IgD-negative memory B cell (primary cell): ENCODE measurements around the gene EFEMP2. TPM values are rescaled to one million over a fixed set of nuclear protein-coding genes. Genes with fewer than 3 reads are reported as not detected.
"Not testable (repeated sequence)": the region's sequence is repeated elsewhere in the genome, so short reads cannot be mapped to it uniquely, and the experiment has no call there.

Source experiments
- H3K27ac Mint-ChIP-seq, 3 donors: one replicate each; pipeline ENCODE4 v1.8.0; 2020 to 2022; ENCODE audit warnings: mild to moderate bottlenecking in 3 of 3, mixed read lengths in 3 of 3, moderate library complexity in 1 of 3
- H3K27me3 Mint-ChIP-seq: one replicate; pipeline ENCODE4 v1.8.0; 2021; ENCODE audit warnings: mixed read lengths
- H3K36me3 Mint-ChIP-seq: one replicate; pipeline ENCODE4 v1.8.0; 2020; ENCODE audit warnings: mild to moderate bottlenecking, mixed read lengths
- H3K4me1 Mint-ChIP-seq, 3 donors: one replicate each; pipeline ENCODE4 v1.8.0; 2020 to 2022; ENCODE audit warnings: mixed read lengths in 3 of 3, mild to moderate bottlenecking in 1 of 3
- H3K4me3 Mint-ChIP-seq, 4 donors: one replicate each; pipeline ENCODE4 v1.8.0; 2020 to 2022; ENCODE audit warnings: mild to moderate bottlenecking in 4 of 4, mixed read lengths in 4 of 4, moderate library complexity in 3 of 4
- H3K9me3 Mint-ChIP-seq, 3 donors: one replicate each; pipeline ENCODE4 v1.8.0; 2020 to 2021; ENCODE audit warnings: mixed read lengths in 3 of 3, mild to moderate bottlenecking in 1 of 3
- polyA plus RNA-seq: library from polyadenylated mRNA; unstranded; fragments of 300-500 nt; fragmentation: Illumina TruSeq; gene quantifications from one replicate; pipeline ENCODE4 v1.2.3, GENCODE V29; 2021

The EFEMP2 gene
- polyA plus RNA-seq, 1 donor from 2014 or later, result 0.29 TPM

- Mint-ChIP-seq H3K9me3 (no peaks in the 10 kb centered on the region), H3K4me3 (peak overlapping the region in 1 of 4 donors; percentile 96), H3K4me1 (peaks cover 22 to 28% (median 24%) of the 10 kb centered on the region in 3 donors), H3K36me3 (peaks cover 6% of the 10 kb centered on the region), H3K27ac (peak overlapping the region in 2 of 3 donors; percentile 82 to 92), H3K27me3 (no peaks in the 10 kb centered on the region)
Measured at GRCh38 chr11:65852508-65853245, 19.9 kb downstream of the EFEMP2 start.

DNA sequence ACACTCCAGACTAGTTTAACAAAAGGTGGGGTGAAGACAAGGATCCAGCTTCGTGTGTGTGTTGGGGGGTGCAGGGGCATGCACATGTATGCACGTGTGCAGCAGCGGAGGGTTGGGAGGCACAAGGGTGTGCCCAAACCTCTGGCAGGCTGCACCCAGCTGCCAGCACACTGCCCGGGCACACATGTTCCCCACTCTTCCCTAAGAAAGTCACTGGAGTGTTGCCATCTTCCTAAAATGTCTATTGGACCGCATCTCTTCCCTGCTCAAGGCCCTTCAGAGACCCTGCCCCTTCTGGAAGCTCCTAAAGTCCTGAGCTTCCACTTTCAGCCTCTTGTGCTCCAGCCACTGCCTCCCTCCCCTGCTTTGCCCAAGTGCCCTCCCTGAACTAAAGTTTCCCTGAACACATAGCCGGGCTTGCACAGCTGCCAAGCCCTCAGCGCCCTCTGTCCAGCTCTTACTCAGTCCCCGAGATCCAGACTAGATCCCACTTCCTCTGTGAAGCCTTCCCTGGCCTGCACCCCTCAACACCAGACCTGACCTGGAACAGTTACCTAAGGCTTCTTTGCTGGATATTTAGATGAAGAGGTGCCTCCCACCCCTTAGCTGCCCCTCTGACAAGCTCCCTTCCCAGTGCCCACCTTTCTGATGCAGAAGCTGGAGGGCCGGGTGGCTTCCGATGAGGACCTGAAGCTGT lies 20.6 kb downstream of the EFEMP2 start:
- H3K9me3 Mint-ChIP-seq, result no peaks in the 10 kb centered on the region
- H3K4me3 Mint-ChIP-seq, result peak overlapping the region in 1 of 4 donors; percentile 76
- H3K36me3 Mint-ChIP-seq, result peaks cover 6% of the 10 kb centered on the region
- no peaks in the 10 kb centered on the region for H3K27me3 Mint-ChIP-seq
- peaks cover 21 to 28% (median 24%) of the 10 kb centered on the region in 3 donors for H3K4me1 Mint-ChIP-seq
- H3K27ac Mint-ChIP-seq, result peak overlapping the region in 2 of 3 donors; percentile 50 to 70

- H3K4me1 Mint-ChIP-seq, result peaks cover 13 to 21% (median 17%) of the 10 kb centered on the region in 3 donors
- H3K36me3 Mint-ChIP-seq, result peaks cover 6% of the 10 kb centered on the region
- H3K4me3 Mint-ChIP-seq, result no peak overlapping the region
- peak overlapping the region in 1 of 3 donors; percentile 31 for H3K27ac Mint-ChIP-seq
- H3K27me3 Mint-ChIP-seq, result no peaks in the 10 kb centered on the region
- no peaks in the 10 kb centered on the region for H3K9me3 Mint-ChIP-seq
Measured at GRCh38 chr11:65851083-65851579, 21.5 kb downstream of the EFEMP2 start.

DNA sequence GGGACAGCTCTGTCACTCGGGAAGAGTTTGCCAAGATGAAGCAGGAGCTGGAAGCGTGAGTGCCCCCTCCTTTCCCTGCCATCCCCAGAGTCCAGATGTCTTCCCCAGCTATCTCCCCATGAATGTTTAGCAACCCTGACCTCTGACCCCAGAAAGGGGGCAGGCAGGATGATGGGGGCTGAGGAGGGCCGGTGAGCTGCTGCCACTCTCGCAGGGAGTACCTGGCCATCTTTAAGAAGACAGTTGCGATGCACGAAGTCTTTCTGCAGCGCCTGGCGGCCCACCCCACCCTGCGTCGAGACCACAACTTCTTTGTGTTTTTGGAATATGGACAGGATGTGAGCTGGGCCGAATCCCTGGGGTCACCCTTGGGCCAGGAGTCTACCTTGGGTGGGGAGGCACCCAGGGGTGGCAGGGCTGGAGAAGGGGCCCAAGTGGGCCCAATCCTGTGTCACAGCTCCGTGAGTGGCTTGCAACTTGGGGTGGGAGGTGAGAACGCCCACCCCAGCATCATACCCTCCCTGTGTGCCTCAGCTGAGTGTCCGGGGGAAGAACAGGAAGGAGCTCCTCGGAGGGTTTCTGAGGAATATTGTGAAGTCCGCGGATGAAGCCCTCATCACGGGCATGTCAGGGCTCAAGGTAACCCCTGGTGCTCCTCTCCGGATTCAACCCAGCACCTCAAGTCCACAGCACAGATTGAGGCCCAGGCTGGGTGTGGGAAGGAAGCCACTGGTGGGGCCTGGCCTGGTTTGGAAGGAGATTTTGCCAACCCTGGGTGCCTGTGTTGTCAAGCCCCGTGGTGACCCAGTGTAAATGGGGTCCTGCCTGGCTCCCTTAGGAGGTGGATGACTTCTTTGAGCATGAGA lies 22.1 kb downstream of the EFEMP2 start:
- peak overlapping the region in 1 of 4 donors; percentile 20 for H3K4me3 Mint-ChIP-seq
- H3K27ac Mint-ChIP-seq, result no peak overlapping the region
- H3K27me3 Mint-ChIP-seq, result no peaks in the 10 kb centered on the region
- H3K36me3 Mint-ChIP-seq, result peaks cover 5% of the 10 kb centered on the region
- peaks cover 12 to 14% (median 13%) of the 10 kb centered on the region in 3 donors for H3K4me1 Mint-ChIP-seq
- no peaks in the 10 kb centered on the region for H3K9me3 Mint-ChIP-seq

GRCh38 chr11:65849771-65850216 lies 22.8 kb downstream of the EFEMP2 start:
- Mint-ChIP-seq H3K4me3 (peak overlapping the region in 1 of 4 donors; percentile 20), H3K36me3 (peaks cover 4% of the 10 kb centered on the region), H3K27me3 (no peaks in the 10 kb centered on the region), H3K9me3 (no peaks in the 10 kb centered on the region), H3K27ac (peak overlapping the region in 1 of 3 donors; percentile 23), H3K4me1 (peaks cover 10 to 12% (median 10%) of the 10 kb centered on the region in 3 donors)

DNA sequence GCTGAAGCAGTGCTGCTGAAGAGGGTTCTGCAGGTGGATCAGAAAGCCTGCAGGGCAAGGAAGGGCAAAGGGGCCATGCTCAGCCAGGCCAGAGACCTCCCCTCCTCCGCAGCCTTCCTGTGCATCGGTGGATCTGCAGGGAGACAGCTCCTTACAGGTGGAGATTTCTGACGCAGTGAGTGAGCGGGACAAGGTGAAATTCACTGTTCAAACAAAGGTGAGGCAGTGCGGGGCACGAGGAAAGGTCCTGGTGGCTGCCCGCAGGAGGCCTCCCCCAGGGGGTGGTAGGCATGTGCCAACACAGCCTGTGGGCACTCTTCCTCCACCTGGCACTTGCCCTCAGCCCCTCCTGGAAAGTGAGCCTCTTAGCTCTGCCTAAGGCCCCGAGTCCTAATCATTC lies 23.2 kb downstream of the EFEMP2 start:
- no peaks in the 10 kb centered on the region for H3K27me3 Mint-ChIP-seq
- H3K9me3 Mint-ChIP-seq, result no peaks in the 10 kb centered on the region
- peaks cover 3% of the 10 kb centered on the region for H3K36me3 Mint-ChIP-seq
- H3K4me1 Mint-ChIP-seq, result peaks cover 6 to 7% (median 7%) of the 10 kb centered on the region in 3 donors
- H3K27ac Mint-ChIP-seq, result peak overlapping the region in 1 of 3 donors; percentile 23
- H3K4me3 Mint-ChIP-seq, result no peak overlapping the region

- not testable (repeated sequence) for H3K4me3 Mint-ChIP-seq, H3K36me3 Mint-ChIP-seq, H3K9me3 Mint-ChIP-seq, H3K27me3 Mint-ChIP-seq, H3K4me1 Mint-ChIP-seq
- peak overlapping the region in 1 of 3 donors; percentile 46 for H3K27ac Mint-ChIP-seq
Measured at GRCh38 chr11:65848693-65849092, 23.9 kb downstream of the EFEMP2 start.

GRCh38 chr11:65847746-65848145 lies 24.9 kb downstream of the EFEMP2 start:
- H3K27ac Mint-ChIP-seq, result no peak overlapping the region
- no peak overlapping the region for H3K4me3 Mint-ChIP-seq
- peaks cover 0 to 5% (median 2%) of the 10 kb centered on the region in 3 donors for H3K4me1 Mint-ChIP-seq
- no peaks in the 10 kb centered on the region for H3K9me3 Mint-ChIP-seq
- no peaks in the 10 kb centered on the region for H3K36me3 Mint-ChIP-seq
- H3K27me3 Mint-ChIP-seq, result no peaks in the 10 kb centered on the region

DNA sequence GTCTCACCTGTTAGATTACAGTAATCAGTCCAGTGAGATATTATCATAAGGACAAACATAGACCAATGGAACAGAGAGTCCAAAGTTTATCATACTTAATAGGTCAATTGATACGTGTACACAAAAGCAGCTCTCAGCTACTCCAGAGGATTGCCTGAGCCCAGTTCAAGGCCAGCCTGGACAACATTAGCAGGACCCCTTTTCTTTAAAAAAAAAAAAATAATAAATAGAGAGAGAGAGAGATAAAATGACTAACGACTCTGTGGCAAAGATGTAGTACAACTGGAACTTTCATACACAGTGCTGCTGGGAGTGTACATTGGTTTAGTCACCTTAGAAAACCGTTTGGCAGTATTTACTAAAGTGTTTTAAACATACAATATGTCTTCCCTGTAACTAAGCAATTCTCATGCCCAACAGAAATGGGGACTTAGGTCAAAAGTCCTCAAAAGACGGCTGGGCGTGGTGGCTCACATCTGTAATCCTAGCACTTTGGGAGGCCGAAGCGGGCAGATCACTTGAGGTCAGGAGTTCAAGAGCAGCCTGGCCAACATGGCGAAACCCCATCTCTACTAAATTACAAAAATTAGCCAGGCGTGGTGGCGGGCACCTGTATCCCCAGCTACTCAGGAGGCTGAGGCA lies 28.2 kb downstream of the EFEMP2 start:
- no peaks in the 10 kb centered on the region for H3K9me3 Mint-ChIP-seq
- no peaks in the 10 kb centered on the region for H3K27me3 Mint-ChIP-seq
- no peak overlapping the region for H3K4me3 Mint-ChIP-seq
- H3K27ac Mint-ChIP-seq, result no peak overlapping the region
- no peaks in the 10 kb centered on the region for H3K4me1 Mint-ChIP-seq
- H3K36me3 Mint-ChIP-seq, result no peaks in the 10 kb centered on the region

GRCh38 chr11:65843811-65844210 lies 28.8 kb downstream of the EFEMP2 start:
- Mint-ChIP-seq H3K9me3 (no peaks in the 10 kb centered on the region), H3K27ac (no peak overlapping the region), H3K4me3 (no peak overlapping the region), H3K36me3 (no peaks in the 10 kb centered on the region), H3K4me1 (no peaks in the 10 kb centered on the region), H3K27me3 (no peaks in the 10 kb centered on the region)

- H3K27ac Mint-ChIP-seq, result no peak overlapping the region
- no peaks in the 10 kb centered on the region for H3K27me3 Mint-ChIP-seq
- no peaks in the 10 kb centered on the region for H3K9me3 Mint-ChIP-seq
- no peak overlapping the region for H3K4me3 Mint-ChIP-seq
- no peaks in the 10 kb centered on the region for H3K4me1 Mint-ChIP-seq
- no peaks in the 10 kb centered on the region for H3K36me3 Mint-ChIP-seq
Measured at GRCh38 chr11:65842144-65842543, 30.5 kb downstream of the EFEMP2 start.

DNA sequence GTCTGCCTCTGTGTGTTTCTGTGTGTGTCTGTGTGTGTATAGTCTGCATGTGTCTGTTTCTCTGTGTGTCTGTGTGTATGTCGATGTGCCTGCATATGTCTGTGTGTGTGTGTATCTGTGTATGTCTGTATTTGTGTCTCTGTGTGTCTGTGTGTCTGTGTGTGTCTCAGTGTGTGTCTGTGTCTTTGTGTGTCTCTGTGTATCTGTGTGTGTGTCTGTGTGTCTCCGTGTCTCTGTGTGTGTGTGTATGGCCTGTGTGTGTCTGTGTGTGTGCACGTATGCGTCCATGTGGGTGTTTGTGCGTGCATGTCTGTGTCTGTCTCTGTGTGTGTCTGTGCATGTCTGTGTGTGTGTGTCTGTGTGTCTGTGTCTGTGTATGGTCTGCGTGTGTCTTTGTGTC lies 38.4 kb downstream of the EFEMP2 start:
- Mint-ChIP-seq H3K4me1 (peaks cover 0 to 6% (median 6%) of the 10 kb centered on the region in 3 donors), H3K9me3 (no peaks in the 10 kb centered on the region), H3K27me3 (peaks cover 1% of the 10 kb centered on the region), H3K36me3 (no peaks in the 10 kb centered on the region), H3K4me3 (no peak overlapping the region), H3K27ac (no peak overlapping the region)

DNA sequence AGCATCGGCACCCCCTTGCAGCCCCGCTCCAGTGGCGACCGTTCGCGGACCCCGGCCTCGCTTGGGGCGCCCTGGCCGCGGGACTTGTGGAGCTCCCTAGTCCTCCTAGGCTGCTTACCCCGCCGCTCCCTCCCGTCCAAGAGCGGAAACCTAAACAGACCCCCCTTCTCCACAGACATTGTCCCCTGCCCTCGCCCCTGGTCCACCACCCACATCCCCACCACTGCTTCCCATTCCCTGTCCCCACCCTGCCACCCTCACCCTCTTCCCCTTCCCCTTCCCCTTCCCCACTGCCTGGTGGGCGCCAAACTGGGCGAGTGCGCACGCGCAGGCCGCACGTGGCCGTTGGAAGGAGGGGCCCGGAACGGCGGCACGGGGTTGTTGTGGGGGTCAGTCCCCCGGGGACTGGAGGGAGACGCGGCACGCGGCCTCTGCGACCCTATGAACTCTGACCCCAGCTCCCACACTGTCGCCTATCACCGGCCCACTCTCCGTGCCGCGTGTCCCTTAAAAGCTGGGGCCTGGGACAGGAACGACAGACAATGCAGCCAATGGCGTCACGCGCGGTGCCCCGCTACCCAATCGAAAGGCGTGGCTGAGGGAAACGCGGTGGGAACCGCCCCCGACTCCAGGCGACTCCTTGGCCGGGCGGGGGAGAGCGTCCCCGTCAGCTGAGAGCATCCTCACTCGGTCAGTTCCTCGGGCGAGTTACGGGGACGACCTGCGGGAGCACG lies 39.1 kb downstream of the EFEMP2 start, which contains the start of gene SNX32:
SNX32 (plus strand) TSS at position 667 of the 734 bp plus-strand sequence. CDS start 103 bp downstream, outside the sequence.
- no peaks in the 10 kb centered on the region for H3K9me3 Mint-ChIP-seq
- no peaks in the 10 kb centered on the region for H3K36me3 Mint-ChIP-seq
- H3K27ac Mint-ChIP-seq, result peak within 1 kb of the TSS in 2 of 3 donors; percentile 24 to 84
- peak within 1 kb of the TSS in 1 of 4 donors; percentile 63 for H3K4me3 Mint-ChIP-seq
- peaks cover 0 to 6% (median 6%) of the 10 kb centered on the region in 3 donors for H3K4me1 Mint-ChIP-seq
- peaks cover 1% of the 10 kb centered on the region for H3K27me3 Mint-ChIP-seq

- not testable (repeated sequence) for H3K27ac Mint-ChIP-seq, H3K4me1 Mint-ChIP-seq, H3K9me3 Mint-ChIP-seq, H3K36me3 Mint-ChIP-seq, H3K27me3 Mint-ChIP-seq
- H3K4me3 Mint-ChIP-seq, result peak overlapping the region in 1 of 4 donors; percentile 0
Measured at GRCh38 chr11:65832231-65832630, 40.4 kb downstream of the EFEMP2 start.
